ENCODE data around the gene ST14.

ST14 gene

DNA sequence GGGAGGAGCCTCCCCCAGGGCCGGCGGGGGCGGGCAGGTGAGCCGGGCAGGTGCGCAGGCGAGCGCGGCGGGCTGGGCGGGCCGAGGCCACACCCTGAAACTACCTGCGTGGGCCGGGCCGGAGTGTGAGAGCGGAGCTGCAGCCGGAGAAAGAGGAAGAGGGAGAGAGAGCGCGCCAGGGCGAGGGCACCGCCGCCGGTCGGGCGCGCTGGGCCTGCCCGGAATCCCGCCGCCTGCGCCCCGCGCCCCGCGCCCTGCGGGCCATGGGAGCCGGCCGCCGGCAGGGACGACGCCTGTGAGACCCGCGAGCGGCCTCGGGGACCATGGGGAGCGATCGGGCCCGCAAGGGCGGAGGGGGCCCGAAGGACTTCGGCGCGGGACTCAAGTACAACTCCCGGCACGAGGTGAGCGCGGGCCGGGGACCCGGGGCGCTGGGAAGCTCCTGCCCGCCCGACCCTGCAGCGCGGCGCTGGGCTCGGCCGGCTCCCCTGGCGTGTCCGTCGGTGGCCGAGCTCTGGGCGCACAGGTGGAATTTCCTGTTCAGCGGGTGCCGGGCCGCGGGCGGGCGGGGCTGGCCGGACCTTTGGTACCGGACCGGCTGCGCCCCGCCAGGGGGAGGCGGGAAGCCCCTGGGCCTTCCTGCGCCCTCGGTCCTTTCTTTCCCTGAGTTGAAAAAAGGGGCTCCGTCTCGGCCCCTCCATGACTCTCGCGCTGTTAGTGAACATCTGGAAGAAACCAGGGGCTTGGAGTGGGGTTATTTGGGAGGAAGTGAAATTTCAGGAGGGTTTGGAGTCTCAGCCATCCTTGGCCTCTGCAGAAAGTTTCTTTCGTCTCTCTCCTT is at the start of gene ST14:
TSS of gene ST14 (plus strand) at position 126 of the 841 bp plus-strand sequence. CDS start at position 324, 198 bp downstream.
- Mint-ChIP-seq H3K4me3 (peak within 1 kb of the TSS; percentile 79 to 84 (median 80)), H3K27me3 (ENCODE audit: low read depth) (peaks cover 77% of the 10 kb centered on the region), H3K4me1 (peaks cover 19% of the 10 kb centered on the region), H3K9me3 (no peaks in the 10 kb centered on the region), H3K27ac (peak within 1 kb of the TSS in 2 of 3 experiments; percentile 22 to 24), H3K36me3 (ENCODE audit: low read depth) (no peaks in the 10 kb centered on the region)
- TF ChIP-seq, protein P1, sequence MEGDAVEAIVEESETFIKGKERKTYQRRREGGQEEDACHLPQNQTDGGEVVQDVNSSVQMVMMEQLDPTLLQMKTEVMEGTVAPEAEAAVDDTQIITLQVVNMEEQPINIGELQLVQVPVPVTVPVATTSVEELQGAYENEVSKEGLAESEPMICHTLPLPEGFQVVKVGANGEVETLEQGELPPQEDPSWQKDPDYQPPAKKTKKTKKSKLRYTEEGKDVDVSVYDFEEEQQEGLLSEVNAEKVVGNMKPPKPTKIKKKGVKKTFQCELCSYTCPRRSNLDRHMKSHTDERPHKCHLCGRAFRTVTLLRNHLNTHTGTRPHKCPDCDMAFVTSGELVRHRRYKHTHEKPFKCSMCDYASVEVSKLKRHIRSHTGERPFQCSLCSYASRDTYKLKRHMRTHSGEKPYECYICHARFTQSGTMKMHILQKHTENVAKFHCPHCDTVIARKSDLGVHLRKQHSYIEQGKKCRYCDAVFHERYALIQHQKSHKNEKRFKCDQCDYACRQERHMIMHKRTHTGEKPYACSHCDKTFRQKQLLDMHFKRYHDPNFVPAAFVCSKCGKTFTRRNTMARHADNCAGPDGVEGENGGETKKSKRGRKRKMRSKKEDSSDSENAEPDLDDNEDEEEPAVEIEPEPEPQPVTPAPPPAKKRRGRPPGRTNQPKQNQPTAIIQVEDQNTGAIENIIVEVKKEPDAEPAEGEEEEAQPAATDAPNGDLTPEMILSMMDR (IDR thresholded peaks at IDR 0.05; ENCODE audit: unreplicated experiment in 3 of 3), result no peak

DNA sequence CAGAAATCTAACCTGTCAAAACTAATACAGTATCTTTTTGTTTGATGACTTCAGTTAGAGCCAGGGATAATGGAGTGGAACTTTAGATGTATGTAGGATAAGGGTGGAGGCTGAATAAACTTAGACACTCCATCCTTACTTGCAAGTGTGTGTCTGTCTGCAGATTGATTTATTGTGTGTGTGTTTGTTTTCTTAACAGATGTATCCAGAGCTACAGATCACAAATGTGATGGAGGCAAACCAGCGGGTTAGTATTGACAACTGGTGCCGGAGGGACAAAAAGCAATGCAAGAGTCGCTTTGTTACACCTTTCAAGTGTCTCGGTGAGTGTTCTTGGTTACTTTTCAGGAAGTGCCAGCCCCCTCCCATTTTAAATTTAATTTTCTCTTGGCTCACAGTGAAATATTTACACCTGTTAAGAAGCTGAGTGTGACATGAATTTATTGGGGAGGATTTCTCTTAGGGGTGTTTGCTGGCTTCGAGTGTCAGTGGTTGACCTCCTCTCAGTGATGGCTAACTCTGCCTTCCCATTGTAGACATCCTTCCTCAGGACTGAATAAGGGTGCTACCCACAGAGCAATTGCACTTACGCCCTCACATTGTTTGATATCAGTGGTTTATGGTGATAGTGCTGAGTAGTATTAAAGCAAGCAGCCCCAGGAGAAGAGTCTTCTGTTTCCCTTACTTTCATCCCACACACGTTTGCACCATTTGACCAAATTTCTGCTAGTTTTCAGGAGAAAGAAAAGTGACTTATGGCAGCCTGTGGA is 49.1 kb upstream of the ST14 start:
- Mint-ChIP-seq H3K4me3 (no peak overlapping the region), H3K27ac (no peak overlapping the region), H3K4me1 (peaks cover 5% of the 10 kb centered on the region), H3K36me3 (ENCODE audit: low read depth) (peaks cover 73% of the 10 kb centered on the region), H3K27me3 (ENCODE audit: low read depth) (no peaks in the 10 kb centered on the region), H3K9me3 (no peaks in the 10 kb centered on the region)
- TF ChIP-seq, protein P1 (IDR thresholded peaks at IDR 0.05; ENCODE audit: unreplicated experiment in 3 of 3), result no peak

DNA sequence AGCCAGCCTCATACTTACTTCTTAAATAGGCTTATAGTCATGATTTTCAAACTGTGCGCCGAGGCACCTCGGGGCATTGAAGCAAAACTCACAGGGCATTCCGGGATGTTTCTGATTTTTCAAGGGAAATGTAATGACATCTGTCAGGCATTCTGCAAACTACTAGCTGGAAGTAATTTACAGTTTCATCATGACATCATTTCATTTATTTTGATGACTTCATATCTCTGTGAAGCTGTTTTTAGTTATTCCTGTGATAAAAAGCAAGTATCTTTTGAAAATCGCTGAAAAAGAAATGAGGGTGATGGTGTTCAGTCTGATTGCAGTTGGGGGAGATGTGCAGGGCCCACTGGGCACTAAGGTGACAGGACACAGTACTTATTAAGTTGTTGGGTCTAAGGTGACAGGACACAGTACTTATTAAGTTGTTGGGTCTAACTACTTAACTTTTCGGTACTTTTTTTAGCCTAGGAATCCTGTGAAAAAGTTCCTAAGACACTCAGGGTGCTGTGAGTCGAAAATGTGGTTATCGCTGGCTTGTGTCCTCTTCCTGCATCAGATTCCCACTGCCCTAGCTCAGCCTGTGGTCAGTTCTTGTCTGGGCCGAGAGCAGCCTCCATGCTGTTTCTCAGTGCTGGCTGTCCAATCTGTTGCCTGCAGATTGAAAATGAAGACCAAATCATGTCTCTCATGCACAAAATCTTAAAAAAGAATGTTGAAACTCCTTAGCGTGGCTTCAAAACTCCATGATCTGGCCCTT is 47.3 kb upstream of the ST14 start:
- Mint-ChIP-seq H3K27ac (no peak overlapping the region), H3K27me3 (ENCODE audit: low read depth) (no peaks in the 10 kb centered on the region), H3K4me1 (no peaks in the 10 kb centered on the region), H3K4me3 (no peak overlapping the region), H3K36me3 (ENCODE audit: low read depth) (peaks cover 63% of the 10 kb centered on the region), H3K9me3 (no peaks in the 10 kb centered on the region)
- TF ChIP-seq, protein P1 (IDR thresholded peaks at IDR 0.05; ENCODE audit: unreplicated experiment in 3 of 3), result no peak

DNA sequence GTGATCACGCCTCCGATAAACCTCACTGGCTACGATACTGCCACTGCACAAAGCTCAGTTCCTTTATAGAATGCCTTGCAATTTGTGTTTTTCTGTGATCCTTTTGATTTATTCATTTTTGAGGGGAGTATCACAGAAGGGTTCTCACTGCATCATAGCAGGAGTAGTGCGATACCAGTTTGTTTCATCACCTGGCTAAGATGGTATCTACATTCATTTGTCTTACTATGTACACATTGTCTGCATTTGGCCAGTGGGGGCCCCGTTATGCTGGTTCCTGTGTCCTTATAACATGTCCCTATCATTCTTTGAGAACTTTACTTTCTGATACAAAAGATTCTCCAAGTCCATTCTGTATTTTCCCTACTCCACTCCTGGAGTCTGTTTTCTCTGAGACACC is 45.3 kb upstream of the ST14 start:
- H3K27ac Mint-ChIP-seq, result no peak overlapping the region
- H3K36me3 Mint-ChIP-seq (ENCODE audit: low read depth), result peaks cover 58% of the 10 kb centered on the region
- H3K4me1 Mint-ChIP-seq, result no peaks in the 10 kb centered on the region
- no peak overlapping the region for H3K4me3 Mint-ChIP-seq
- H3K9me3 Mint-ChIP-seq, result no peaks in the 10 kb centered on the region
- H3K27me3 Mint-ChIP-seq (ENCODE audit: low read depth), result no peaks in the 10 kb centered on the region
- TF ChIP-seq, protein P1 (IDR thresholded peaks at IDR 0.05; ENCODE audit: unreplicated experiment in 3 of 3), result no peak

DNA sequence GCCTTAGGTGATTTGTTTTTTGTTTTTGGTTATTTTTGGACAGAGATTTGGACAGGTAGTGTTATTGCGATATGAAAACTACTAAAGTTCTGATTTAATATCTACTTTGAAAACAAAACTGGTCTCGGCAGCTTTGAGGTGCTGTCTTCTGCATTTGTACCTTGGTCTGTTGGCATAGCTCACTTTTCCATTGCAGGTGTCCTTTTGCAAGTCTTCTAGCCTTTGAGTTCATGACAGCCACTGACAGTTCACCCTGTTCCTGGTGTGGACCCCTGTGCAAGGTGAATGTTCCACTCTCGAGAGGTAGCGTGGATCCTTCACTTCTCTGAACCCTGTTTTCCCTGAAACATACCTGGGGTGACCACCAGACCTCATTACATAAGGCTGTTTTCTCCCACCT is 44.9 kb upstream of the ST14 start:
- no peaks in the 10 kb centered on the region for H3K9me3 Mint-ChIP-seq
- no peaks in the 10 kb centered on the region for H3K4me1 Mint-ChIP-seq
- H3K36me3 Mint-ChIP-seq (ENCODE audit: low read depth), result peaks cover 58% of the 10 kb centered on the region
- no peak overlapping the region for H3K4me3 Mint-ChIP-seq
- no peak overlapping the region for H3K27ac Mint-ChIP-seq
- TF ChIP-seq, protein P1 (IDR thresholded peaks at IDR 0.05; ENCODE audit: unreplicated experiment in 3 of 3), result no peak
- no peaks in the 10 kb centered on the region for H3K27me3 Mint-ChIP-seq (ENCODE audit: low read depth)

Measured in nephron (organoid).